Osteocyte (in vitro differentiated cells): ENCODE results near the gene PRSS2. TPM values are rescaled to one million over a fixed set of nuclear protein-coding genes. Genes with fewer than 3 reads are reported as not detected.

Experiments
- DNase-seq: peaks from one replicate; pipeline ENCODE4 v3.0.0; 2021; ENCODE audit warnings: mixed read lengths; ENCODE audit not compliant: unreplicated experiment; ENCODE audit errors: extremely low spot score
- H3K27ac Mint-ChIP-seq: one replicate; pipeline ENCODE4 v1.8.0; 2021; ENCODE audit warnings: mild to moderate bottlenecking, mixed read lengths; ENCODE audit not compliant: unreplicated experiment
- H3K27me3 Mint-ChIP-seq: one replicate; pipeline ENCODE4 v1.8.0; 2021; ENCODE audit warnings: mixed read lengths; ENCODE audit not compliant: unreplicated experiment
- H3K36me3 Mint-ChIP-seq: one replicate; pipeline ENCODE4 v1.8.0; 2021; ENCODE audit warnings: mixed read lengths; ENCODE audit not compliant: unreplicated experiment
- H3K4me1 Mint-ChIP-seq: one replicate; pipeline ENCODE4 v1.8.0; 2021; ENCODE audit warnings: mixed read lengths; ENCODE audit not compliant: unreplicated experiment
- H3K4me3 Mint-ChIP-seq: one replicate; pipeline ENCODE4 v1.8.0; 2021; ENCODE audit warnings: mild to moderate bottlenecking, moderate library complexity, mixed read lengths; ENCODE audit not compliant: unreplicated experiment
- H3K9me3 Mint-ChIP-seq: one replicate; pipeline ENCODE4 v1.8.0; 2021; ENCODE audit warnings: mixed read lengths; ENCODE audit not compliant: unreplicated experiment
- CTCF ChIP-seq: fragments of 200-600 bp; sonication (generic); IDR thresholded peaks from 2 replicates; pipeline ENCODE4 v1.5.0; 2021; ENCODE audit warnings: antibody characterized with exemption, mild to moderate bottlenecking, moderate library complexity
- total RNA-seq: library from RNA; stranded (reverse); gene quantifications from 2 replicates; pipeline ENCODE4 v1.2.1, GENCODE V29; 2021

The PRSS2 gene
- total RNA-seq, 1 donor from 2014 or later, result not detected

- Mint-ChIP-seq H3K36me3 (no peaks in the 10 kb centered on the region), H3K4me3 (no peak overlapping the region), H3K27me3 (peaks cover 45% of the 10 kb centered on the region), H3K9me3 (no peaks in the 10 kb centered on the region), H3K4me1 (no peaks in the 10 kb centered on the region), H3K27ac (no peak overlapping the region)
- no peak for DNase-seq
- TF ChIP-seq CTCF, result no peak
Observed at GRCh38 chr7:142805350-142806021, 34.7 kb downstream of the PRSS2 start.

- Mint-ChIP-seq H3K36me3 (no peaks in the 10 kb centered on the region), H3K4me3 (no peak overlapping the region), H3K9me3 (no peaks in the 10 kb centered on the region), H3K27me3 (peaks cover 45% of the 10 kb centered on the region), H3K4me1 (no peaks in the 10 kb centered on the region), H3K27ac (no peak overlapping the region)
- no peak for TF ChIP-seq CTCF
- DNase-seq, result no peak
Observed at GRCh38 chr7:142806022-142806356, 35.2 kb downstream of the PRSS2 start.

GRCh38 chr7:142806957-142807356, 36.2 kb downstream of the PRSS2 start:
- DNase-seq, result no peak
- Mint-ChIP-seq H3K36me3 (no peaks in the 10 kb centered on the region), H3K4me3 (no peak overlapping the region), H3K4me1 (no peaks in the 10 kb centered on the region), H3K27me3 (peaks cover 47% of the 10 kb centered on the region), H3K27ac (no peak overlapping the region), H3K9me3 (no peaks in the 10 kb centered on the region)
- no peak for TF ChIP-seq CTCF

GRCh38 chr7:142807855-142808460, 37.2 kb downstream of the PRSS2 start:
- H3K27me3 Mint-ChIP-seq, result peaks cover 44% of the 10 kb centered on the region
- H3K27ac Mint-ChIP-seq, result no peak overlapping the region
- H3K4me1 Mint-ChIP-seq, result no peaks in the 10 kb centered on the region
- no peak for DNase-seq
- H3K9me3 Mint-ChIP-seq, result no peaks in the 10 kb centered on the region
- H3K4me3 Mint-ChIP-seq, result no peak overlapping the region
- TF ChIP-seq CTCF, result no peak
- no peaks in the 10 kb centered on the region for H3K36me3 Mint-ChIP-seq

- Mint-ChIP-seq H3K4me1 (no peaks in the 10 kb centered on the region), H3K27ac (no peak overlapping the region), H3K9me3 (no peaks in the 10 kb centered on the region), H3K27me3 (peaks cover 44% of the 10 kb centered on the region), H3K4me3 (no peak overlapping the region), H3K36me3 (no peaks in the 10 kb centered on the region)
- TF ChIP-seq CTCF, result no peak
- no peak for DNase-seq
Observed at GRCh38 chr7:142808461-142808801, 37.7 kb downstream of the PRSS2 start.
